GM23338 (cell line): Measurements from ENCODE around the gene CRBN. TPM values are rescaled to one million over a fixed set of nuclear protein-coding genes. Genes with fewer than 3 reads are reported as not detected.

Source experiments
- ATAC-seq: fragments of 200-7000 bp; cut with Tn5 transposase; 3 replicates; pipeline ENCODE4 v1.9.1; 2020
- DNase-seq: peaks from one replicate; pipeline ENCODE4 v3.0.0-alpha.2; 2015; ENCODE audit warnings: low spot score
- H2AFZ ChIP-seq: fragments of 200-600 bp; sonication (generic); 2 replicates; pipeline ENCODE4 v1.8.0; 2016; ENCODE audit warnings: antibody characterized with exemption, mild to moderate bottlenecking, moderate library complexity
- H3F3A ChIP-seq: fragments of 200-600 bp; sonication (generic); replicated peaks from 2 replicates; pipeline ENCODE4 v1.8.0; 2017; ENCODE audit warnings: antibody characterized with exemption, mixed run types, low read depth
- H3K27ac ChIP-seq: fragments of 200-600 bp; sonication (generic); 2 replicates; pipeline ENCODE4 v1.6.1; 2016; ENCODE audit warnings: low read depth
- H3K27me3 ChIP-seq: fragments of 200-600 bp; sonication (generic); 2 replicates; pipeline ENCODE4 v1.8.0; 2016; ENCODE audit warnings: mild to moderate bottlenecking, mixed run types, moderate library complexity; ENCODE audit not compliant: insufficient read depth
- H3K36me3 ChIP-seq: fragments of 200-600 bp; sonication (generic); 2 replicates; pipeline ENCODE4 v1.8.0; 2016; ENCODE audit warnings: mild to moderate bottlenecking; ENCODE audit not compliant: insufficient read depth
- H3K4me1 ChIP-seq: fragments of 200-600 bp; sonication (generic); 2 replicates; pipeline ENCODE4 v1.8.0; 2016; ENCODE audit warnings: mild to moderate bottlenecking, moderate library complexity; ENCODE audit not compliant: insufficient read depth
- H3K4me2 ChIP-seq: fragments of 200-600 bp; sonication (generic); 2 replicates; pipeline ENCODE4 v1.7.1; 2017; ENCODE audit warnings: mixed run types
- H3K4me3 ChIP-seq: fragments of 200-600 bp; sonication (generic); 2 replicates; pipeline ENCODE4 v1.6.1; 2016; ENCODE audit warnings: mixed run types
- H3K79me2 ChIP-seq: fragments of 200-600 bp; sonication (generic); replicated peaks from 2 replicates; pipeline ENCODE4 v1.8.0; 2017; ENCODE audit warnings: mild to moderate bottlenecking; ENCODE audit not compliant: insufficient read depth
- H3K9me2 ChIP-seq: fragments of 200-600 bp; sonication (generic); 2 replicates; pipeline ENCODE4 v1.8.0; 2017; ENCODE audit not compliant: insufficient read depth
- H4K20me1 ChIP-seq: fragments of 200-600 bp; sonication (generic); replicated peaks from 2 replicates; pipeline ENCODE4 v1.8.0; 2017; ENCODE audit warnings: mild to moderate bottlenecking; ENCODE audit not compliant: insufficient read depth
- H3K27ac Mint-ChIP-seq: 2 replicates; pipeline ENCODE4 v1.8.0; 2020; ENCODE audit warnings: inconsistent platforms, mild to moderate bottlenecking, moderate library complexity, mixed read lengths
- H3K27me3 Mint-ChIP-seq: 3 replicates; pipeline ENCODE4 v1.8.0; 2022; ENCODE audit warnings: low read depth, mild to moderate bottlenecking, moderate library complexity, mixed read lengths, inconsistent platforms; ENCODE audit not compliant: insufficient read depth, poor library complexity
- H3K36me3 Mint-ChIP-seq: 3 replicates; pipeline ENCODE4 v1.8.0; 2021; ENCODE audit warnings: low read depth, mild to moderate bottlenecking, inconsistent platforms, moderate library complexity, mixed read lengths
- H3K4me1 Mint-ChIP-seq: 3 replicates; pipeline ENCODE4 v1.8.0; 2020; ENCODE audit warnings: mild to moderate bottlenecking, inconsistent platforms, mixed read lengths
- H3K4me3 Mint-ChIP-seq: 3 replicates; pipeline ENCODE4 v1.8.0; 2021; ENCODE audit warnings: moderate library complexity, mild to moderate bottlenecking, inconsistent platforms, mixed read lengths
- H3K9me3 Mint-ChIP-seq: 3 replicates; pipeline ENCODE4 v1.8.0; 2020; ENCODE audit warnings: moderate library complexity, mild to moderate bottlenecking, inconsistent platforms, mixed read lengths
- CREB1 ChIP-seq: fragments of 250-450 bp; sonication (Bioruptor Pico); IDR thresholded peaks from 2 replicates; pipeline ENCODE4 v1.5.0; 2020; ENCODE audit warnings: low read depth, mild to moderate bottlenecking, moderate library complexity
- EZH2 ChIP-seq: fragments of 200-600 bp; sonication (generic); IDR thresholded peaks from one replicate; pipeline ENCODE4 v1.8.0; 2017; ENCODE audit warnings: antibody characterized with exemption, mild to moderate bottlenecking, low read depth; ENCODE audit not compliant: unreplicated experiment
- EZH2phosphoT487 ChIP-seq: fragments of 200-600 bp; sonication (generic); IDR thresholded peaks from one replicate; pipeline ENCODE4 v1.8.1; 2018; ENCODE audit warnings: antibody characterized with exemption; ENCODE audit not compliant: unreplicated experiment
- JUNB ChIP-seq: IDR thresholded peaks from one replicate; pipeline ENCODE4 v1.6.1; 2016; ENCODE audit warnings: antibody characterized with exemption; ENCODE audit not compliant: unreplicated experiment
- POLR2AphosphoS5 ChIP-seq: IDR thresholded peaks from 2 replicates; pipeline ENCODE4 v1.6.1; 2016; ENCODE audit warnings: antibody characterized with exemption, low read depth
- REST ChIP-seq: IDR thresholded peaks from one replicate; pipeline ENCODE4 v1.6.1; 2018; ENCODE audit warnings: antibody characterized with exemption; ENCODE audit not compliant: unreplicated experiment
- STAT1 ChIP-seq: IDR thresholded peaks from one replicate; pipeline ENCODE4 v1.6.1; 2016; ENCODE audit warnings: antibody characterized with exemption; ENCODE audit not compliant: unreplicated experiment
- ZNF114 ChIP-seq: fragments of 250-450 bp; sonication (Bioruptor Pico); IDR thresholded peaks from 2 replicates; pipeline ENCODE4 v1.5.0; 2020; ENCODE audit warnings: mild to moderate bottlenecking, moderate library complexity
- ZNF331 ChIP-seq: fragments of 250-450 bp; sonication (Bioruptor Pico); IDR thresholded peaks from 2 replicates; pipeline ENCODE4 v1.5.0; 2020; ENCODE audit warnings: low read depth, mild to moderate bottlenecking, moderate library complexity
- ZNF462 ChIP-seq: fragments of 250-450 bp; sonication (Bioruptor Pico); IDR thresholded peaks from 2 replicates; pipeline ENCODE4 v1.5.0; 2020; ENCODE audit warnings: mild to moderate bottlenecking, moderate library complexity
- polyA plus RNA-seq: library from polyadenylated mRNA; unstranded; fragments of >200 nt; fragmentation: Nextera tagmentation; extraction: Ambion mirVana; gene quantifications from 2 replicates; pipeline ENCODE4 v1.2.1, GENCODE V29; 2016
- total RNA-seq: library from RNA; depleted of rRNA; stranded (reverse); fragments of >200 nt; shearing (Covaris generic); gene quantifications from 2 replicates; pipeline ENCODE4 v1.2.3, GENCODE V29; 2014

Gene CRBN
- total and polyA plus RNA-seq, 2 experiments from 2014 or later: 33.6 to 41.7 TPM

GRCh38 chr3:3107858-3108257, 71.6 kb downstream of the CRBN start:
- H3K4me3 Mint-ChIP-seq: no peak overlapping the region
- H3K4me2 ChIP-seq: no peak overlapping the region
- peaks cover 20% of the 10 kb centered on the region for H3K36me3 Mint-ChIP-seq
- H3K79me2 ChIP-seq: no peaks in the 10 kb centered on the region
- H3K4me1 Mint-ChIP-seq: no peaks in the 10 kb centered on the region
- no peaks in the 10 kb centered on the region for H3K36me3 ChIP-seq
- H3K4me3 ChIP-seq: no peak overlapping the region
- H3K4me1 ChIP-seq: peaks cover 16% of the 10 kb centered on the region
- no peaks in the 10 kb centered on the region for H3K27me3 ChIP-seq
- no peak overlapping the region for H3K27ac ChIP-seq
- DNase-seq: no peak
- H3K9me3 Mint-ChIP-seq: peaks cover 90% of the 10 kb centered on the region
- no peaks in the 10 kb centered on the region for H4K20me1 ChIP-seq
- H3F3A ChIP-seq: no peaks in the 10 kb centered on the region
- no peak overlapping the region for H2AFZ ChIP-seq
- H3K27me3 Mint-ChIP-seq: peaks cover 4% of the 10 kb centered on the region
- H3K9me2 ChIP-seq: no peaks in the 10 kb centered on the region
- no peak for TF ChIP-seq ZNF114 (CRISPR knock-in tag)
- TF ChIP-seq EZH2: no peak
- TF ChIP-seq CREB1 (CRISPR knock-in tag): no peak
- no peak for TF ChIP-seq STAT1
- TF ChIP-seq JUNB: no peak
- TF ChIP-seq REST: no peak
- no peak for TF ChIP-seq ZNF331
- TF ChIP-seq EZH2phosphoT487: no peak
- TF ChIP-seq POLR2AphosphoS5: no peak
- no peak for TF ChIP-seq ZNF462
- no peak overlapping the region for H3K27ac Mint-ChIP-seq
- ATAC-seq: no peak
